ENCODE measurements around the gene ESPNL.

DNA sequence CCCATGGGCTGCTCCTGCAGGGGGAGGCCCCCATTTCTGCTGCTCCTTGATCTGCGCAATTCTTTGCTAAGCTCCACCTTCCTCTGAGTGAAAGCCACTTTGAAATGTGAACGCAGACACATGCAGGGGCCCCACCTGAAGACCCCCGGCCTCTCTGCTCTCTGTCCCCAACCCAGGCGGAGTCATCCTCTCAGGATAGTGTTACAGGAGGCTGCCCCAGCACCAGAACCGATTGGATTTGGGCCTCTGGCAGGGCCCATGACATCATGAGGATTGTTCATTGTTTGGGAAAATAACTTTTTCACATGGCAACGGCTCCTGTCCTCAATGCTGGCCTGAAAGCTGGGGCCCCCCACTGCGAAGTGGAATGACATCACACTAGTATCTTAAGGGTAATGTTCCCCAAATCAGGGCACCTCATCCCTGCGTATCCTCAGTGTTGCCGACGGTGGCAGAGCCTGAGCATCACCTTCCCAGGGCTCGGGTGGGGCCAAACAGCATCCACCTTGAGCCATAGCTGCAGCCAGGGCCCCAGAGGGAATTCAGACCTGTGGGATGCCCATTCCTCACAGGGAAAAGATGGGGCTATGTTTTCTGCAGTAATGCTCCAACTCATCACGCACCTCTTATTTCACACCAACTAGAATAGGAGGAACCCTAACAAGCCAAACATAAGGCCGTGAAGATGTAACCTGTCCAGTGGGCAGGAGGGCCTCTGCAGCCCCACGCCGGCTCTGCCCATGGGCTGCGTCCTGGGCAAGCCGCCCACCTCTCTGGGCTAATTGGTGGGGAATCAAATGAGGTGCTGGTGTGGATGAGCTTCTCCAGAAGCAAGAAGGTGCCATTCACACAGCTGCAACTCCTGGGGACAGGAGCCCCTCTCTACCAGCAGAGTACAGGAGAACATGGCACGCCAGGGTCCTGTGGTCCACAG is 55.9 kb downstream of the ESPNL start:
- TF ChIP-seq, protein P1, sequence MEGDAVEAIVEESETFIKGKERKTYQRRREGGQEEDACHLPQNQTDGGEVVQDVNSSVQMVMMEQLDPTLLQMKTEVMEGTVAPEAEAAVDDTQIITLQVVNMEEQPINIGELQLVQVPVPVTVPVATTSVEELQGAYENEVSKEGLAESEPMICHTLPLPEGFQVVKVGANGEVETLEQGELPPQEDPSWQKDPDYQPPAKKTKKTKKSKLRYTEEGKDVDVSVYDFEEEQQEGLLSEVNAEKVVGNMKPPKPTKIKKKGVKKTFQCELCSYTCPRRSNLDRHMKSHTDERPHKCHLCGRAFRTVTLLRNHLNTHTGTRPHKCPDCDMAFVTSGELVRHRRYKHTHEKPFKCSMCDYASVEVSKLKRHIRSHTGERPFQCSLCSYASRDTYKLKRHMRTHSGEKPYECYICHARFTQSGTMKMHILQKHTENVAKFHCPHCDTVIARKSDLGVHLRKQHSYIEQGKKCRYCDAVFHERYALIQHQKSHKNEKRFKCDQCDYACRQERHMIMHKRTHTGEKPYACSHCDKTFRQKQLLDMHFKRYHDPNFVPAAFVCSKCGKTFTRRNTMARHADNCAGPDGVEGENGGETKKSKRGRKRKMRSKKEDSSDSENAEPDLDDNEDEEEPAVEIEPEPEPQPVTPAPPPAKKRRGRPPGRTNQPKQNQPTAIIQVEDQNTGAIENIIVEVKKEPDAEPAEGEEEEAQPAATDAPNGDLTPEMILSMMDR (IDR thresholded peaks at IDR 0.05; ENCODE audit: low read depth, low read length) = no peak
- TF ChIP-seq POLR2A (IDR thresholded peaks at IDR 0.05; ENCODE audit: extremely low read depth, insufficient read length) = no peak
